ENCODE measurements around the gene BEAN1.
A peak's percentile ranks its signal among the peaks of the same experiment; 100 is the strongest.

BEAN1 gene

GRCh38 chr16:66522816-66523590, 95.9 kb downstream of the BEAN1 start:
- no peak overlapping the region for H3K4me3 ChIP-seq (ENCODE audit: low read depth in 1 of 5, low read length in 5 of 5)
- no peaks in the 10 kb centered on the region for H3K27me3 ChIP-seq (ENCODE audit: control insufficient read depth in 5 of 5, insufficient read depth in 4 of 5, low read length in 5 of 5)
- peak overlapping the region; percentile 84 for H3K27ac ChIP-seq (ENCODE audit: low read depth, low read length)
- H3K36me3 ChIP-seq (ENCODE audit: control insufficient read depth in 5 of 5, insufficient read depth in 5 of 5, low read length in 5 of 5) = peaks cover 0 to 53% (median 34%) of the 10 kb centered on the region in 5 donors
- no peaks in the 10 kb centered on the region for H3K9me3 ChIP-seq (ENCODE audit: control insufficient read depth in 5 of 5, low read length in 5 of 5)
- peaks cover 15 to 74% (median 66%) of the 10 kb centered on the region in 5 donors for H3K4me1 ChIP-seq (ENCODE audit: control insufficient read depth in 5 of 5, insufficient read depth in 5 of 5, low read length in 5 of 5)
- H3K9ac ChIP-seq (ENCODE audit: low read length in 5 of 5) = no peak overlapping the region

- Histone ChIP-seq H3K27me3 (ENCODE audit: control insufficient read depth in 5 of 5, insufficient read depth in 4 of 5, low read length in 5 of 5) (no peaks in the 10 kb centered on the region), H3K9me3 (ENCODE audit: control insufficient read depth in 5 of 5, low read length in 5 of 5) (no peaks in the 10 kb centered on the region), H3K4me1 (ENCODE audit: control insufficient read depth in 5 of 5, insufficient read depth in 5 of 5, low read length in 5 of 5) (peaks cover 14 to 67% (median 61%) of the 10 kb centered on the region in 5 donors), H3K36me3 (ENCODE audit: control insufficient read depth in 5 of 5, insufficient read depth in 5 of 5, low read length in 5 of 5) (peaks cover 0 to 62% (median 43%) of the 10 kb centered on the region in 5 donors), H3K4me3 (ENCODE audit: low read depth in 1 of 5, low read length in 5 of 5) (no peak overlapping the region), H3K9ac (ENCODE audit: low read length in 5 of 5) (peak overlapping the region in 1 of 5 donors; percentile 35), H3K27ac (ENCODE audit: low read depth, low read length) (peak overlapping the region; percentile 84)
These were observed 96.8 kb downstream of the BEAN1 start for GRCh38 chr16:66523861-66524354.

GRCh38 chr16:66524601-66525164, 97.6 kb downstream of the BEAN1 start:
- no peak overlapping the region for H3K9ac ChIP-seq (ENCODE audit: low read length in 5 of 5)
- no peak overlapping the region for H3K4me3 ChIP-seq (ENCODE audit: low read depth in 1 of 5, low read length in 5 of 5)
- peaks cover 14 to 63% (median 57%) of the 10 kb centered on the region in 5 donors for H3K4me1 ChIP-seq (ENCODE audit: control insufficient read depth in 5 of 5, insufficient read depth in 5 of 5, low read length in 5 of 5)
- H3K27me3 ChIP-seq (ENCODE audit: control insufficient read depth in 5 of 5, insufficient read depth in 4 of 5, low read length in 5 of 5) = no peaks in the 10 kb centered on the region
- H3K27ac ChIP-seq (ENCODE audit: low read depth, low read length) = no peak overlapping the region
- peaks cover under 1 to 67% (median 51%) of the 10 kb centered on the region in 5 donors for H3K36me3 ChIP-seq (ENCODE audit: control insufficient read depth in 5 of 5, insufficient read depth in 5 of 5, low read length in 5 of 5)
- no peaks in the 10 kb centered on the region for H3K9me3 ChIP-seq (ENCODE audit: control insufficient read depth in 5 of 5, low read length in 5 of 5)

- Histone ChIP-seq H3K9ac (ENCODE audit: low read length in 5 of 5) (peak overlapping the region in 1 of 5 donors; percentile 8), H3K4me1 (ENCODE audit: control insufficient read depth in 5 of 5, insufficient read depth in 5 of 5, low read length in 5 of 5) (peaks cover 14 to 54% (median 48%) of the 10 kb centered on the region in 5 donors), H3K4me3 (ENCODE audit: low read depth in 1 of 5, low read length in 5 of 5) (no peak overlapping the region), H3K27me3 (ENCODE audit: control insufficient read depth in 5 of 5, insufficient read depth in 4 of 5, low read length in 5 of 5) (no peaks in the 10 kb centered on the region), H3K9me3 (ENCODE audit: control insufficient read depth in 5 of 5, low read length in 5 of 5) (no peaks in the 10 kb centered on the region), H3K36me3 (ENCODE audit: control insufficient read depth in 5 of 5, insufficient read depth in 5 of 5, low read length in 5 of 5) (peaks cover 3 to 68% (median 58%) of the 10 kb centered on the region in 5 donors), H3K27ac (ENCODE audit: low read depth, low read length) (no peak overlapping the region)
These were observed 98.5 kb downstream of the BEAN1 start for GRCh38 chr16:66525396-66526180.

GRCh38 chr16:66528294-66528693, 101.2 kb downstream of the BEAN1 start:
- H3K9ac ChIP-seq (ENCODE audit: low read length in 5 of 5) = no peak overlapping the region
- peaks cover 11 to 78% (median 73%) of the 10 kb centered on the region in 5 donors for H3K36me3 ChIP-seq (ENCODE audit: control insufficient read depth in 5 of 5, insufficient read depth in 5 of 5, low read length in 5 of 5)
- no peaks in the 10 kb centered on the region for H3K27me3 ChIP-seq (ENCODE audit: control insufficient read depth in 5 of 5, insufficient read depth in 4 of 5, low read length in 5 of 5)
- H3K4me1 ChIP-seq (ENCODE audit: control insufficient read depth in 5 of 5, insufficient read depth in 5 of 5, low read length in 5 of 5) = peaks cover 0 to 27% (median 20%) of the 10 kb centered on the region in 5 donors
- H3K4me3 ChIP-seq (ENCODE audit: low read depth in 1 of 5, low read length in 5 of 5) = no peak overlapping the region
- no peak overlapping the region for H3K27ac ChIP-seq (ENCODE audit: low read depth, low read length)
- no peaks in the 10 kb centered on the region for H3K9me3 ChIP-seq (ENCODE audit: control insufficient read depth in 5 of 5, low read length in 5 of 5)

- H3K27me3 ChIP-seq (ENCODE audit: control insufficient read depth in 5 of 5, insufficient read depth in 4 of 5, low read length in 5 of 5) = no peaks in the 10 kb centered on the region
- H3K4me1 ChIP-seq (ENCODE audit: control insufficient read depth in 5 of 5, insufficient read depth in 5 of 5, low read length in 5 of 5) = peaks cover 0 to 23% (median 14%) of the 10 kb centered on the region in 5 donors
- no peaks in the 10 kb centered on the region for H3K9me3 ChIP-seq (ENCODE audit: control insufficient read depth in 5 of 5, low read length in 5 of 5)
- H3K9ac ChIP-seq (ENCODE audit: low read length in 5 of 5) = no peak overlapping the region
- H3K4me3 ChIP-seq (ENCODE audit: low read depth in 1 of 5, low read length in 5 of 5) = no peak overlapping the region
- peaks cover 11 to 81% (median 72%) of the 10 kb centered on the region in 5 donors for H3K36me3 ChIP-seq (ENCODE audit: control insufficient read depth in 5 of 5, insufficient read depth in 5 of 5, low read length in 5 of 5)
- no peak overlapping the region for H3K27ac ChIP-seq (ENCODE audit: low read depth, low read length)
These were observed 102.4 kb downstream of the BEAN1 start for GRCh38 chr16:66529475-66529874.

Measured in subcutaneous abdominal adipose tissue (tissue), 5 donors.